ENCODE results near the gene PPM1N. TPM values are rescaled to one million over a fixed set of nuclear protein-coding genes. Genes with fewer than 3 reads are reported as not detected.

Gene PPM1N
- total RNA-seq, 1 experiment from 2014 or later, result 5.0 TPM

DNA sequence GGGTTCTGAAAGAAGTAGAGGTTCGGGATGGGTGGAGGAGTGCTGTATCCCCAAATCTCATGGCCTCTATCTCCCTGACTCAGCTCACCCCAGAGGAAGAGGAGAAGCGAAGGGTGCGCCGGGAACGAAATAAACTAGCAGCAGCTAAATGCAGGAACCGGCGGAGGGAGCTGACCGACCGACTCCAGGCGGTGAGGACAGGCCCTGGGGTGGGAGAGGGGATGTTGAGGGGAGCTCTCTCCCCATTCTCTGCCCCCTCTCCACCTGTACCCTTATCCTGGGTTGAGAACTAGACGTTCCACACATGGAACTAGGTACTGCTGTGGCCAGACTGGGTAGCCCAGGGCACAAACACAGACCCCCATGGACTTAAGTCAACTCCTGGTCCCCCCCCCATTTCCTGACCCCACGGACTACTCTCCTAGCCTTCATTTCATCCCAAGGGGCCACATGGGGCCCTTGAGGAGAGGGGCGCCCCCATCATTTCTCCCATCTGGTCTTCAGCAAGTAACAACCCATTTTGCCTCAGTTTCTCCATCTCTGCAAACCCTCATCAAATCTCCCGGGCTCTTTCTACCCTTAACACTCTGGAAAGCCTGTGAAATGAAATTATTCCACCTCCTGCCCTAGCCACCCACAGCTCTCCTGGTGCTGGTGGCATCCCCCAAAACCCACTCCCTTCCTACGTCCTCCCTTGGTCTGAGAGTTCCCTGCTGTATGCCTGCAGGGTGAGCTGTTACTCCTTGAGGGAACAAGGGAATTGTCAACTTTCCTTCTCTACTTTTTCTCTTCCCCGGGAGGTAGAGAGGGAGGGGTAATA, 26.9 kb upstream of the PPM1N start:
- Mint-ChIP-seq H3K27ac (ENCODE audit: unreplicated experiment) (peak overlapping the region; percentile 99), H3K27me3 (ENCODE audit: unreplicated experiment) (peaks cover 14% of the 10 kb centered on the region), H3K36me3 (ENCODE audit: insufficient read depth, unreplicated experiment) (peaks cover 98% of the 10 kb centered on the region), H3K4me3 (ENCODE audit: low read depth, unreplicated experiment) (peak overlapping the region; percentile 20), H3K4me1 (ENCODE audit: low read depth, unreplicated experiment) (peaks cover 38% of the 10 kb centered on the region), H3K9me3 (ENCODE audit: low read depth, unreplicated experiment) (no peaks in the 10 kb centered on the region)
- BruUV-seq (replicated peaks), result no TSS peak
- TF ChIP-seq, protein P1, sequence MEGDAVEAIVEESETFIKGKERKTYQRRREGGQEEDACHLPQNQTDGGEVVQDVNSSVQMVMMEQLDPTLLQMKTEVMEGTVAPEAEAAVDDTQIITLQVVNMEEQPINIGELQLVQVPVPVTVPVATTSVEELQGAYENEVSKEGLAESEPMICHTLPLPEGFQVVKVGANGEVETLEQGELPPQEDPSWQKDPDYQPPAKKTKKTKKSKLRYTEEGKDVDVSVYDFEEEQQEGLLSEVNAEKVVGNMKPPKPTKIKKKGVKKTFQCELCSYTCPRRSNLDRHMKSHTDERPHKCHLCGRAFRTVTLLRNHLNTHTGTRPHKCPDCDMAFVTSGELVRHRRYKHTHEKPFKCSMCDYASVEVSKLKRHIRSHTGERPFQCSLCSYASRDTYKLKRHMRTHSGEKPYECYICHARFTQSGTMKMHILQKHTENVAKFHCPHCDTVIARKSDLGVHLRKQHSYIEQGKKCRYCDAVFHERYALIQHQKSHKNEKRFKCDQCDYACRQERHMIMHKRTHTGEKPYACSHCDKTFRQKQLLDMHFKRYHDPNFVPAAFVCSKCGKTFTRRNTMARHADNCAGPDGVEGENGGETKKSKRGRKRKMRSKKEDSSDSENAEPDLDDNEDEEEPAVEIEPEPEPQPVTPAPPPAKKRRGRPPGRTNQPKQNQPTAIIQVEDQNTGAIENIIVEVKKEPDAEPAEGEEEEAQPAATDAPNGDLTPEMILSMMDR (IDR thresholded peaks at IDR 0.05; ENCODE audit: unreplicated experiment), result no peak
- CTCF ChIA-PET, result no interaction called here
- DNase-seq, result no peak
- intact Hi-C loops (cut with micrococcal nuclease; ENCODE audit: unreplicated experiment), result no loop called here

DNA sequence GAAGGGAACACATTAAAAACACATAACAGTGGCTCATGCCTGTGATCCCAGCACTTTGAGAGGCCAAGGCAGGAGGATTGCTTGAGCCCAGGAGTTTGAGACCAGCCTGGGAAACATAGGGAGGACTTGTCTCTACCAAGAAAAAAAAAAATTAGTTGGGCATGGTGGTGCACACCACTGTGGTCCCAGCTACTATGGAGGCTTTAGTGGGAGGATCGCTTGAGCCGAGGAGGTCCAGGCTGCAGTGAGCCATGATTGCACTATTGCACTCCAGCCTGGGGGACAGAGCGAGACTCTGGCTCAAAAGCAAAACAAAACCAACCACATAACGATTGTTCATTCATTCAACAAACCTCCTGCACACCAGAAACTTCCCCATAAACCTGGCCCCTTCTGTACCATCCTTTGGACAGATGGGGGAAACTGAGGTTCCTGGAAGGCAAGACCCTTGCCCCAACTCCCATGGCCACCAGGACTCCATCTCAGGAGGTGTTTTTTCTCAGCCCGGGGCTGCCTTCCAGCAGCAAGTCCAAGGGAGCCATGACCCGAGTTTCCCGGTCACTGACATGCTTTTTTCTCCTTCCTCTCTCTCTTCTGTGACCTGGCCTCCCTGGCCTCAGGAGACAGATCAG, 26.2 kb upstream of the PPM1N start:
- peaks cover 45% of the 10 kb centered on the region for H3K4me1 Mint-ChIP-seq (ENCODE audit: low read depth, unreplicated experiment)

DNA sequence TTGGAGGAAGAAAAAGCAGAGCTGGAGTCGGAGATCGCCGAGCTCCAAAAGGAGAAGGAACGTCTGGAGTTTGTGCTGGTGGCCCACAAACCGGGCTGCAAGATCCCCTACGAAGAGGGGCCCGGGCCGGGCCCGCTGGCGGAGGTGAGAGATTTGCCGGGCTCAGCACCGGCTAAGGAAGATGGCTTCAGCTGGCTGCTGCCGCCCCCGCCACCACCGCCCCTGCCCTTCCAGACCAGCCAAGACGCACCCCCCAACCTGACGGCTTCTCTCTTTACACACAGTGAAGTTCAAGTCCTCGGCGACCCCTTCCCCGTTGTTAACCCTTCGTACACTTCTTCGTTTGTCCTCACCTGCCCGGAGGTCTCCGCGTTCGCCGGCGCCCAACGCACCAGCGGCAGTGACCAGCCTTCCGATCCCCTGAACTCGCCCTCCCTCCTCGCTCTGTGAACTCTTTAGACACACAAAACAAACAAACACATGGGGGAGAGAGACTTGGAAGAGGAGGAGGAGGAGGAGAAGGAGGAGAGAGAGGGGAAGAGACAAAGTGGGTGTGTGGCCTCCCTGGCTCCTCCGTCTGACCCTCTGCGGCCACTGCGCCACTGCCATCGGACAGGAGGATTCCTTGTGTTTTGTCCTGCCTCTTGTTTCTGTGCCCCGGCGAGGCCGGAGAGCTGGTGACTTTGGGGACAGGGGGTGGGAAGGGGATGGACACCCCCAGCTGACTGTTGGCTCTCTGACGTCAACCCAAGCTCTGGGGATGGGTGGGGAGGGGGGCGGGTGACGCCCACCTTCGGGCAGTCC, 25.5 kb upstream of the PPM1N start:
- peak overlapping the region; percentile 2 for H3K4me3 Mint-ChIP-seq (ENCODE audit: low read depth, unreplicated experiment)
- H3K4me1 Mint-ChIP-seq (ENCODE audit: low read depth, unreplicated experiment), result peaks cover 51% of the 10 kb centered on the region
- CTCF ChIA-PET, result interaction anchor here (1.4 kb wide), 1 partner anchor 34 kb away, joined by 4 read pairs; no protein-coding TSS in a partner anchor
- H3K27ac Mint-ChIP-seq (ENCODE audit: unreplicated experiment), result peak overlapping the region; percentile 99
- BruUV-seq (replicated peaks), result no TSS peak
- H3K27me3 Mint-ChIP-seq (ENCODE audit: unreplicated experiment), result peaks cover 14% of the 10 kb centered on the region
- peaks cover 95% of the 10 kb centered on the region for H3K36me3 Mint-ChIP-seq (ENCODE audit: insufficient read depth, unreplicated experiment)
- intact Hi-C loops (cut with micrococcal nuclease; ENCODE audit: unreplicated experiment), result no loop called here
- no peak for DNase-seq
- TF ChIP-seq, protein P1 (IDR thresholded peaks at IDR 0.05; ENCODE audit: unreplicated experiment), result no peak
- H3K9me3 Mint-ChIP-seq (ENCODE audit: low read depth, unreplicated experiment), result no peaks in the 10 kb centered on the region

More for the DNA sequence above, 26.2 kb upstream of the PPM1N start:
- TF ChIP-seq, protein P1 (IDR thresholded peaks at IDR 0.05; ENCODE audit: unreplicated experiment), result no peak
- CTCF ChIA-PET, result interaction anchor here (1.4 kb wide), 1 partner anchor 33 kb away, joined by 4 read pairs; no protein-coding TSS in a partner anchor
- peak overlapping the region; percentile 99 for H3K27ac Mint-ChIP-seq (ENCODE audit: unreplicated experiment)
- intact Hi-C loops (cut with micrococcal nuclease; ENCODE audit: unreplicated experiment), result no loop called here
- BruUV-seq (replicated peaks), result no TSS peak
- no peak for DNase-seq
- H3K36me3 Mint-ChIP-seq (ENCODE audit: insufficient read depth, unreplicated experiment), result peaks cover 98% of the 10 kb centered on the region
- peak overlapping the region; percentile 20 for H3K4me3 Mint-ChIP-seq (ENCODE audit: low read depth, unreplicated experiment)
- H3K27me3 Mint-ChIP-seq (ENCODE audit: unreplicated experiment), result peaks cover 14% of the 10 kb centered on the region
- no peaks in the 10 kb centered on the region for H3K9me3 Mint-ChIP-seq (ENCODE audit: low read depth, unreplicated experiment)

DNA sequence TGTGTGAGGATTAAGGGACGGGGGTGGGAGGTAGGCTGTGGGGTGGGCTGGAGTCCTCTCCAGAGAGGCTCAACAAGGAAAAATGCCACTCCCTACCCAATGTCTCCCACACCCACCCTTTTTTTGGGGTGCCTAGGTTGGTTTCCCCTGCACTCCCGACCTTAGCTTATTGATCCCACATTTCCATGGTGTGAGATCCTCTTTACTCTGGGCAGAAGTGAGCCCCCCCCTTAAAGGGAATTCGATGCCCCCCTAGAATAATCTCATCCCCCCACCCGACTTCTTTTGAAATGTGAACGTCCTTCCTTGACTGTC, 24.9 kb upstream of the PPM1N start:
- Mint-ChIP-seq H3K27me3 (ENCODE audit: unreplicated experiment) (peaks cover 14% of the 10 kb centered on the region), H3K9me3 (ENCODE audit: low read depth, unreplicated experiment) (no peaks in the 10 kb centered on the region), H3K27ac (ENCODE audit: unreplicated experiment) (peak overlapping the region; percentile 58), H3K4me3 (ENCODE audit: low read depth, unreplicated experiment) (no peak overlapping the region), H3K4me1 (ENCODE audit: low read depth, unreplicated experiment) (peaks cover 52% of the 10 kb centered on the region), H3K36me3 (ENCODE audit: insufficient read depth, unreplicated experiment) (peaks cover 95% of the 10 kb centered on the region)
- CTCF ChIA-PET, result interaction anchor here (1.4 kb wide), 1 partner anchor 34 kb away, joined by 4 read pairs; no protein-coding TSS in a partner anchor
- intact Hi-C loops (cut with micrococcal nuclease; ENCODE audit: unreplicated experiment), result no loop called here
- TF ChIP-seq, protein P1 (IDR thresholded peaks at IDR 0.05; ENCODE audit: unreplicated experiment), result no peak
- BruUV-seq (replicated peaks), result no TSS peak
- no peak for DNase-seq

Measured in Calu3 (cell line).